Measurements from ENCODE around the gene EEF1AKMT2.

- TF ChIP-seq EP300 (IDR thresholded peaks at IDR 0.05) (no peak), POLR2A (IDR thresholded peaks at IDR 0.05) (no peak), POLR2AphosphoS5 (IDR thresholded peaks at IDR 0.05) (no peak)
- TF ChIP-seq, protein P1, sequence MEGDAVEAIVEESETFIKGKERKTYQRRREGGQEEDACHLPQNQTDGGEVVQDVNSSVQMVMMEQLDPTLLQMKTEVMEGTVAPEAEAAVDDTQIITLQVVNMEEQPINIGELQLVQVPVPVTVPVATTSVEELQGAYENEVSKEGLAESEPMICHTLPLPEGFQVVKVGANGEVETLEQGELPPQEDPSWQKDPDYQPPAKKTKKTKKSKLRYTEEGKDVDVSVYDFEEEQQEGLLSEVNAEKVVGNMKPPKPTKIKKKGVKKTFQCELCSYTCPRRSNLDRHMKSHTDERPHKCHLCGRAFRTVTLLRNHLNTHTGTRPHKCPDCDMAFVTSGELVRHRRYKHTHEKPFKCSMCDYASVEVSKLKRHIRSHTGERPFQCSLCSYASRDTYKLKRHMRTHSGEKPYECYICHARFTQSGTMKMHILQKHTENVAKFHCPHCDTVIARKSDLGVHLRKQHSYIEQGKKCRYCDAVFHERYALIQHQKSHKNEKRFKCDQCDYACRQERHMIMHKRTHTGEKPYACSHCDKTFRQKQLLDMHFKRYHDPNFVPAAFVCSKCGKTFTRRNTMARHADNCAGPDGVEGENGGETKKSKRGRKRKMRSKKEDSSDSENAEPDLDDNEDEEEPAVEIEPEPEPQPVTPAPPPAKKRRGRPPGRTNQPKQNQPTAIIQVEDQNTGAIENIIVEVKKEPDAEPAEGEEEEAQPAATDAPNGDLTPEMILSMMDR (IDR thresholded peaks at IDR 0.05) = no peak
These were observed 1.3 kb upstream of the EEF1AKMT2 start for GRCh38 chr10:124792998-124793352.
